Measurements from ENCODE around the gene RGL1. TPM values are rescaled to one million over a fixed set of nuclear protein-coding genes. Genes with fewer than 3 reads are reported as not detected.

Gene RGL1
- total RNA-seq, 1 experiment from 2014 or later = 0.92 TPM

GRCh38 chr1:183807549-183808168 is 2.7 kb downstream of the RGL1 start:
- H3K4me3 ChIP-seq (ENCODE audit: low read depth in 2 of 2, low read length in 2 of 2) = no peak overlapping the region
- CTCF ChIA-PET = no interaction called here
- H3K27ac ChIP-seq (ENCODE audit: low read length) = no peak overlapping the region
- BruUV-seq (replicated peaks) = no TSS peak
- H3K36me3 ChIP-seq (ENCODE audit: control insufficient read depth, insufficient read depth, low read length) = no peaks in the 10 kb centered on the region
- intact Hi-C loops (cut with micrococcal nuclease; ENCODE audit: unreplicated experiment) = no loop called here
- POLR2A ChIA-PET = no interaction called here
- H3K4me1 ChIP-seq (ENCODE audit: control insufficient read depth, insufficient read depth, low read length) = no peaks in the 10 kb centered on the region
- TF ChIP-seq CTCF (IDR thresholded peaks at IDR 0.05) (no peak), POLR2AphosphoS5 (IDR thresholded peaks at IDR 0.05; ENCODE audit: low read depth, low read length) (no peak), SIN3A (IDR thresholded peaks at IDR 0.05; ENCODE audit: borderline replicate concordance, insufficient read depth, low read depth, low read length) (no peak), REST (IDR thresholded peaks at IDR 0.05; ENCODE audit: insufficient read depth in 1 of 2, low read depth in 2 of 2, low read length in 1 of 2) (no peak), TCF7L2 (IDR thresholded peaks at IDR 0.05; ENCODE audit: low read depth, low read length) (no peak)
- ATAC-seq = no peak
- H3K27me3 ChIP-seq (ENCODE audit: control insufficient read depth, insufficient read depth, low read length) = peaks cover 5% of the 10 kb centered on the region; the same call in 1 of the 2 replicates
- no peak for DNase-seq (ENCODE audit: low read depth, low spot score)
- no peaks in the 10 kb centered on the region for H3K9me3 ChIP-seq (ENCODE audit: control insufficient read depth, insufficient read depth, low read depth, low read length)
- in situ Hi-C loops (cut with HindIII; ENCODE audit: low pct_unique_long_range_greater_than_20kb, low sequenced_read_pairs) = no loop called here

- ChIA-PET CTCF (no interaction called here), POLR2A (no interaction called here)
Observed at GRCh38 chr1:183808296-183809027, 3.5 kb downstream of the RGL1 start.

More at GRCh38 chr1:183808296-183809027, 3.5 kb downstream of the RGL1 start:
- Histone ChIP-seq H3K27me3 (ENCODE audit: control insufficient read depth, insufficient read depth, low read length) (peaks cover 5% of the 10 kb centered on the region; the same call in 1 of the 2 replicates), H3K4me3 (ENCODE audit: low read depth in 2 of 2, low read length in 2 of 2) (no peak overlapping the region), H3K36me3 (ENCODE audit: control insufficient read depth, insufficient read depth, low read length) (no peaks in the 10 kb centered on the region), H3K9me3 (ENCODE audit: control insufficient read depth, insufficient read depth, low read depth, low read length) (no peaks in the 10 kb centered on the region), H3K4me1 (ENCODE audit: control insufficient read depth, insufficient read depth, low read length) (no peaks in the 10 kb centered on the region), H3K27ac (ENCODE audit: low read length) (no peak overlapping the region)
- intact Hi-C loops (cut with micrococcal nuclease; ENCODE audit: unreplicated experiment) (no loop called here), in situ Hi-C loops (cut with HindIII; ENCODE audit: low pct_unique_long_range_greater_than_20kb, low sequenced_read_pairs) (no loop called here)
- no TSS peak for BruUV-seq (replicated peaks)
- DNase-seq (ENCODE audit: low read depth, low spot score) (no peak), ATAC-seq (no peak)
- TF ChIP-seq CTCF (IDR thresholded peaks at IDR 0.05) = no peak
- no peak for TF ChIP-seq REST (IDR thresholded peaks at IDR 0.05; ENCODE audit: insufficient read depth in 1 of 2, low read depth in 2 of 2, low read length in 1 of 2)
- TF ChIP-seq POLR2AphosphoS5 (IDR thresholded peaks at IDR 0.05; ENCODE audit: low read depth, low read length) = no peak
- no peak for TF ChIP-seq SIN3A (IDR thresholded peaks at IDR 0.05; ENCODE audit: borderline replicate concordance, insufficient read depth, low read depth, low read length)
- TF ChIP-seq TCF7L2 (IDR thresholded peaks at IDR 0.05; ENCODE audit: low read depth, low read length) = no peak
